HG02973 (cell line): ENCODE measurements around the gene CEMP1.
"Not testable (repeated sequence)": the region's sequence is repeated elsewhere in the genome, so short reads cannot be mapped to it uniquely, and the experiment has no call there.

Source experiments
- ATAC-seq: cut with Tn5 transposase; IDR thresholded peaks from one replicate; pipeline ENCODE4 v1.9.1; 2021; ENCODE audit warnings: moderate library complexity; ENCODE audit not compliant: unreplicated experiment

The CEMP1 gene

GRCh38 chr16:2537451-2538379 lies 6.5 kb upstream of the CEMP1 start, which contains the start of gene PDPK1:
Gene PDPK1 (plus strand): TSS chr16:2538021. CDS start chr16:2538113, 92 bp downstream.
- peak; percentile 76 for ATAC-seq

- no peak for ATAC-seq
Measured at GRCh38 chr16:2535625-2536013, 4.4 kb upstream of the CEMP1 start.

- ATAC-seq: not testable (repeated sequence)
Measured at GRCh38 chr16:2534335-2534734, 3.1 kb upstream of the CEMP1 start.

- ATAC-seq: no peak
Measured at GRCh38 chr16:2533912-2534311, 2.7 kb upstream of the CEMP1 start.

GRCh38 chr16:2533142-2533755 lies 2.0 kb upstream of the CEMP1 start:
- not testable (repeated sequence) for ATAC-seq

- no peak for ATAC-seq
Measured at GRCh38 chr16:2532494-2533141, 1.4 kb upstream of the CEMP1 start.

GRCh38 chr16:2531696-2532493 lies 687 bp upstream of the CEMP1 start:
- peak; percentile 74 for ATAC-seq

GRCh38 chr16:2530629-2531318 lies 434 bp downstream of the CEMP1 start:
- ATAC-seq: no peak

GRCh38 chr16:2529961-2530628 lies 1.1 kb downstream of the CEMP1 start:
- no peak for ATAC-seq

GRCh38 chr16:2529061-2529931 lies 1.9 kb downstream of the CEMP1 start:
- ATAC-seq: no peak

- ATAC-seq: no peak
Measured at GRCh38 chr16:2528161-2529060, 2.8 kb downstream of the CEMP1 start.

GRCh38 chr16:2527784-2528100 lies 3.5 kb downstream of the CEMP1 start:
- ATAC-seq: no peak

GRCh38 chr16:2527071-2527783 lies 4.0 kb downstream of the CEMP1 start:
- no peak for ATAC-seq

- ATAC-seq: no peak
Measured at GRCh38 chr16:2526135-2526534, 5.1 kb downstream of the CEMP1 start.

- ATAC-seq: no peak
Measured at GRCh38 chr16:2524339-2524938, 6.8 kb downstream of the CEMP1 start.

- ATAC-seq: no peak
Measured at GRCh38 chr16:2523801-2524231, 7.4 kb downstream of the CEMP1 start.
